Subcutaneous abdominal adipose tissue (tissue), 5 donors: Measurements from ENCODE around the gene DIP2B.
A peak's percentile ranks its signal among the peaks of the same experiment; 100 is the strongest.

Experiments
- H3K27ac ChIP-seq: one replicate; pipeline ENCODE4 v1.7.0; 2013; ENCODE audit warnings: low read depth, mild to moderate bottlenecking, inconsistent platforms, low read length, moderate library complexity
- H3K27me3 ChIP-seq, 5 donors: one replicate each; pipeline ENCODE4 v1.7.0; 2013; ENCODE audit warnings: low read length in 5 of 5, inconsistent platforms in 1 of 5; ENCODE audit not compliant: control insufficient read depth in 5 of 5, insufficient read depth in 4 of 5
- H3K36me3 ChIP-seq, 5 donors: one replicate each; pipeline ENCODE4 v1.7.0; 2013; ENCODE audit warnings: low read length in 5 of 5; ENCODE audit not compliant: control insufficient read depth in 5 of 5, insufficient read depth in 5 of 5
- H3K4me1 ChIP-seq, 5 donors: one replicate each; pipeline ENCODE4 v1.7.0; 2013; ENCODE audit warnings: low read length in 5 of 5, mild to moderate bottlenecking in 3 of 5, moderate library complexity in 1 of 5; ENCODE audit not compliant: control insufficient read depth in 5 of 5, insufficient read depth in 5 of 5
- H3K4me3 ChIP-seq, 5 donors: one replicate each; pipeline ENCODE4 v1.7.0; 2013; ENCODE audit warnings: low read length in 5 of 5, low read depth in 1 of 5
- H3K9ac ChIP-seq, 5 donors: one replicate each; pipeline ENCODE4 v1.7.0; 2013; ENCODE audit warnings: low read length in 5 of 5, mild to moderate bottlenecking in 4 of 5, moderate library complexity in 3 of 5
- H3K9me3 ChIP-seq, 5 donors: one replicate each; pipeline ENCODE4 v1.7.0; 2013; ENCODE audit warnings: low read length in 5 of 5; ENCODE audit not compliant: control insufficient read depth in 5 of 5
- donor health status: healthy.
- donor health status: healthy.
- donor health status: healthy.
- donor health status: healthy.
- donor health status: healthy.

The DIP2B gene

GRCh38 chr12:50557421-50557820 is 52.6 kb downstream of the DIP2B start:
- no peaks in the 10 kb centered on the region for H3K27me3 ChIP-seq
- H3K4me1 ChIP-seq = no peaks in the 10 kb centered on the region
- no peak overlapping the region for H3K4me3 ChIP-seq
- no peaks in the 10 kb centered on the region for H3K36me3 ChIP-seq
- H3K9me3 ChIP-seq = no peaks in the 10 kb centered on the region
- H3K27ac ChIP-seq = no peak overlapping the region
- no peak overlapping the region for H3K9ac ChIP-seq

GRCh38 chr12:50558970-50559369 is 54.2 kb downstream of the DIP2B start:
- Histone ChIP-seq H3K36me3 (no peaks in the 10 kb centered on the region), H3K27ac (no peak overlapping the region), H3K9me3 (no peaks in the 10 kb centered on the region), H3K9ac (no peak overlapping the region), H3K27me3 (no peaks in the 10 kb centered on the region), H3K4me3 (no peak overlapping the region), H3K4me1 (peaks cover 0 to 2% (median under 1%) of the 10 kb centered on the region in 5 donors)

- Histone ChIP-seq H3K36me3 (no peaks in the 10 kb centered on the region), H3K4me1 (peaks cover 0 to 14% (median 9%) of the 10 kb centered on the region in 5 donors), H3K9ac (no peak overlapping the region), H3K27me3 (no peaks in the 10 kb centered on the region), H3K9me3 (no peaks in the 10 kb centered on the region), H3K4me3 (no peak overlapping the region), H3K27ac (no peak overlapping the region)
Observed at GRCh38 chr12:50562520-50563433, 58.0 kb downstream of the DIP2B start.

GRCh38 chr12:50563434-50563787 is 58.6 kb downstream of the DIP2B start:
- Histone ChIP-seq H3K27me3 (no peaks in the 10 kb centered on the region), H3K36me3 (no peaks in the 10 kb centered on the region), H3K9ac (no peak overlapping the region), H3K4me1 (peaks cover 0 to 20% (median 16%) of the 10 kb centered on the region in 5 donors), H3K27ac (no peak overlapping the region), H3K4me3 (no peak overlapping the region), H3K9me3 (no peaks in the 10 kb centered on the region)

- Histone ChIP-seq H3K36me3 (no peaks in the 10 kb centered on the region), H3K27ac (no peak overlapping the region), H3K4me3 (no peak overlapping the region), H3K4me1 (peaks cover 3 to 30% (median 24%) of the 10 kb centered on the region in 5 donors), H3K9me3 (no peaks in the 10 kb centered on the region), H3K9ac (no peak overlapping the region), H3K27me3 (no peaks in the 10 kb centered on the region)
Observed at GRCh38 chr12:50564237-50564947, 59.6 kb downstream of the DIP2B start.

GRCh38 chr12:50564948-50565297 is 60.1 kb downstream of the DIP2B start:
- H3K9me3 ChIP-seq = no peaks in the 10 kb centered on the region
- peaks cover 3 to 34% (median 28%) of the 10 kb centered on the region in 5 donors for H3K4me1 ChIP-seq
- no peaks in the 10 kb centered on the region for H3K27me3 ChIP-seq
- no peak overlapping the region for H3K27ac ChIP-seq
- no peak overlapping the region for H3K4me3 ChIP-seq
- no peak overlapping the region for H3K9ac ChIP-seq
- H3K36me3 ChIP-seq = no peaks in the 10 kb centered on the region

- Histone ChIP-seq H3K9ac (no peak overlapping the region), H3K27me3 (no peaks in the 10 kb centered on the region), H3K36me3 (no peaks in the 10 kb centered on the region), H3K4me3 (no peak overlapping the region), H3K9me3 (no peaks in the 10 kb centered on the region), H3K4me1 (peaks cover 3 to 39% (median 34%) of the 10 kb centered on the region in 5 donors), H3K27ac (no peak overlapping the region)
Observed at GRCh38 chr12:50566066-50566465, 61.3 kb downstream of the DIP2B start.

- H3K4me1 ChIP-seq = peaks cover 3 to 53% (median 43%) of the 10 kb centered on the region in 5 donors
- H3K27ac ChIP-seq = peak overlapping the region; percentile 38
- no peaks in the 10 kb centered on the region for H3K36me3 ChIP-seq
- H3K27me3 ChIP-seq = no peaks in the 10 kb centered on the region
- H3K9me3 ChIP-seq = no peaks in the 10 kb centered on the region
- peak overlapping the region in 2 of 5 donors; percentile 20 to 48 for H3K9ac ChIP-seq
- H3K4me3 ChIP-seq = no peak overlapping the region
Observed at GRCh38 chr12:50567926-50568325, 63.1 kb downstream of the DIP2B start.

- no peak overlapping the region for H3K4me3 ChIP-seq
- H3K36me3 ChIP-seq = no peaks in the 10 kb centered on the region
- H3K27ac ChIP-seq = peak overlapping the region; percentile 38
Observed at GRCh38 chr12:50568338-50569091, 63.7 kb downstream of the DIP2B start.

More at GRCh38 chr12:50568338-50569091, 63.7 kb downstream of the DIP2B start:
- Histone ChIP-seq H3K4me1 (peaks cover 3 to 59% (median 47%) of the 10 kb centered on the region in 5 donors), H3K9ac (peak overlapping the region in 3 of 5 donors; percentile 2 to 48 (median 20)), H3K27me3 (no peaks in the 10 kb centered on the region), H3K9me3 (no peaks in the 10 kb centered on the region)
